GM12873 (cell line): ENCODE data around the gene CD80.

ENCODE experiments used
- CTCF ChIP-seq: IDR thresholded peaks from 2 replicates; pipeline ENCODE4 v1.5.1; 2012; ENCODE audit warnings: low read depth, mild to moderate bottlenecking, moderate library complexity, low read length, control low read depth; ENCODE audit not compliant: insufficient read depth; ENCODE audit errors: missing control alignments

The CD80 gene

GRCh38 chr3:119579366-119580066 is 20.1 kb upstream of the CD80 start, which contains the start of gene ADPRH:
Gene ADPRH, plus strand, starts transcription at chr3:119579492. Its CDS starts 2,678 bp downstream, at chr3:119582170.
- TF ChIP-seq CTCF = no peak

GRCh38 chr3:119575507-119575906 is 16.1 kb upstream of the CD80 start:
- TF ChIP-seq CTCF = no peak

GRCh38 chr3:119571688-119572087 is 12.3 kb upstream of the CD80 start:
- TF ChIP-seq CTCF = no peak

GRCh38 chr3:119571230-119571629 is 11.8 kb upstream of the CD80 start:
- TF ChIP-seq CTCF = no peak

GRCh38 chr3:119570229-119570628 is 10.8 kb upstream of the CD80 start:
- no peak for TF ChIP-seq CTCF

GRCh38 chr3:119569156-119569555 is 9.7 kb upstream of the CD80 start:
- TF ChIP-seq CTCF = no peak

GRCh38 chr3:119562307-119562961 is 3.0 kb upstream of the CD80 start:
- no peak for TF ChIP-seq CTCF
